DOHH2 (cell line): ENCODE results near the gene IPO8.
"Not testable (repeated sequence)": the region's sequence is repeated elsewhere in the genome, so short reads cannot be mapped to it uniquely, and the experiment has no call there.

ENCODE experiments used
- H3F3A ChIP-seq: fragments of 200-600 bp; sonication (generic), shearing (Covaris generic); 2 replicates; pipeline ENCODE4 v1.6.0; 2016; ENCODE audit warnings: antibody characterized with exemption, mild to moderate bottlenecking; ENCODE audit not compliant: control insufficient read depth, insufficient read depth
- H3K27ac ChIP-seq: fragments of 200-600 bp; sonication (generic); 2 replicates; pipeline ENCODE4 v1.5.1; 2014; ENCODE audit warnings: low read depth, mild to moderate bottlenecking, low read length, moderate library complexity
- H3K27me3 ChIP-seq: fragments of 200-600 bp; sonication (generic); 2 replicates; pipeline ENCODE4 v1.6.1; 2014; ENCODE audit warnings: mild to moderate bottlenecking, low read length, mixed read lengths; ENCODE audit not compliant: control insufficient read depth
- H3K36me3 ChIP-seq: fragments of 200-600 bp; sonication (generic); 2 replicates; pipeline ENCODE4 v1.6.1; 2014; ENCODE audit warnings: mild to moderate bottlenecking, low read length, moderate library complexity, mixed read lengths; ENCODE audit not compliant: control insufficient read depth
- H3K4me1 ChIP-seq: fragments of 200-600 bp; sonication (generic); 2 replicates; pipeline ENCODE4 v1.6.1; 2014; ENCODE audit warnings: mild to moderate bottlenecking, low read length, mixed read lengths; ENCODE audit not compliant: control insufficient read depth
- H3K4me2 ChIP-seq: fragments of 200-600 bp; sonication (generic); 2 replicates; pipeline ENCODE4 v1.6.0; 2014; ENCODE audit warnings: mild to moderate bottlenecking, low read length, moderate library complexity
- H3K4me3 ChIP-seq: fragments of 200-600 bp; sonication (generic); 2 replicates; pipeline ENCODE4 v1.5.1; 2014; ENCODE audit warnings: mild to moderate bottlenecking, low read length, mixed read lengths
- H3K79me2 ChIP-seq: fragments of 200-600 bp; sonication (generic); 2 replicates; pipeline ENCODE4 v1.6.1; 2014; ENCODE audit warnings: mild to moderate bottlenecking, low read length, mixed read lengths; ENCODE audit not compliant: control insufficient read depth
- H3K9me2 ChIP-seq: fragments of 200-600 bp; sonication (generic); replicated peaks from 2 replicates; pipeline ENCODE4 v1.6.1; 2014; ENCODE audit warnings: mild to moderate bottlenecking, low read length, mixed read lengths; ENCODE audit not compliant: control insufficient read depth
- H3K9me3 ChIP-seq: fragments of 200-600 bp; sonication (generic); 2 replicates; pipeline ENCODE4 v1.6.1; 2014; ENCODE audit warnings: antibody characterized with exemption, low read length, mixed read lengths; ENCODE audit not compliant: control insufficient read depth, insufficient read depth
- H4K20me1 ChIP-seq: fragments of 200-600 bp; sonication (generic); 2 replicates; pipeline ENCODE4 v1.6.0; 2014; ENCODE audit warnings: low read depth, mild to moderate bottlenecking, antibody characterized with exemption, low read length, moderate library complexity; ENCODE audit not compliant: control insufficient read depth, insufficient read depth
- EZH2phosphoT487 ChIP-seq: fragments of 200-600 bp; sonication (generic); IDR thresholded peaks from 2 replicates; pipeline ENCODE4 v1.6.1; 2017; ENCODE audit warnings: borderline replicate concordance, mild to moderate bottlenecking, antibody characterized with exemption, low read length, moderate library complexity, mixed read lengths
- TF ChIP-seq, protein P1 (sequence below): fragments of 200-600 bp; sonication (generic); IDR thresholded peaks from one replicate; pipeline ENCODE4 v1.5.1; 2014; ENCODE audit warnings: antibody characterized with exemption, mild to moderate bottlenecking, low read depth, low read length; ENCODE audit not compliant: poor library complexity, severe bottlenecking

IPO8 gene

DNA sequence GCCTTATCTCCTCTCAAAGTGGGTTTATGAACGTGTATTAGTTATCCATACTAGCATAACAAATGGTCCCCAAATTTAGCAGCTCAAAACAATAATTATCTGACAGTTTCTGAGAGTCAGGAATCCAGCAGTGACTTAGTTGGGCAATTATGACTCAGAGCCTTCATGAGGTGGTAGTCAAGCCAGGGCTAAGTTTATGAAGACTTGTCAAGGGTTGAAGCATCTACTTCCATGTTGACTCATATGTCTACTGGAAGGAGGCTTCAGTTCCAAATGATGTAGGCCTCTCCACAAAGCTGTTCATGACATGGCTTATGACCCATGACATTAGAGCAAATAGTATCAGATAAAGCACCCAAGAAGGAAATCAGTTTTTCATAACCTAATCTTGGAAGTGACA is 73.2 kb downstream of the IPO8 start:
- H3K27me3 ChIP-seq = no peaks in the 10 kb centered on the region
- TF ChIP-seq EZH2phosphoT487 = no peak
- TF ChIP-seq, protein P1, sequence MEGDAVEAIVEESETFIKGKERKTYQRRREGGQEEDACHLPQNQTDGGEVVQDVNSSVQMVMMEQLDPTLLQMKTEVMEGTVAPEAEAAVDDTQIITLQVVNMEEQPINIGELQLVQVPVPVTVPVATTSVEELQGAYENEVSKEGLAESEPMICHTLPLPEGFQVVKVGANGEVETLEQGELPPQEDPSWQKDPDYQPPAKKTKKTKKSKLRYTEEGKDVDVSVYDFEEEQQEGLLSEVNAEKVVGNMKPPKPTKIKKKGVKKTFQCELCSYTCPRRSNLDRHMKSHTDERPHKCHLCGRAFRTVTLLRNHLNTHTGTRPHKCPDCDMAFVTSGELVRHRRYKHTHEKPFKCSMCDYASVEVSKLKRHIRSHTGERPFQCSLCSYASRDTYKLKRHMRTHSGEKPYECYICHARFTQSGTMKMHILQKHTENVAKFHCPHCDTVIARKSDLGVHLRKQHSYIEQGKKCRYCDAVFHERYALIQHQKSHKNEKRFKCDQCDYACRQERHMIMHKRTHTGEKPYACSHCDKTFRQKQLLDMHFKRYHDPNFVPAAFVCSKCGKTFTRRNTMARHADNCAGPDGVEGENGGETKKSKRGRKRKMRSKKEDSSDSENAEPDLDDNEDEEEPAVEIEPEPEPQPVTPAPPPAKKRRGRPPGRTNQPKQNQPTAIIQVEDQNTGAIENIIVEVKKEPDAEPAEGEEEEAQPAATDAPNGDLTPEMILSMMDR = no peak

DNA sequence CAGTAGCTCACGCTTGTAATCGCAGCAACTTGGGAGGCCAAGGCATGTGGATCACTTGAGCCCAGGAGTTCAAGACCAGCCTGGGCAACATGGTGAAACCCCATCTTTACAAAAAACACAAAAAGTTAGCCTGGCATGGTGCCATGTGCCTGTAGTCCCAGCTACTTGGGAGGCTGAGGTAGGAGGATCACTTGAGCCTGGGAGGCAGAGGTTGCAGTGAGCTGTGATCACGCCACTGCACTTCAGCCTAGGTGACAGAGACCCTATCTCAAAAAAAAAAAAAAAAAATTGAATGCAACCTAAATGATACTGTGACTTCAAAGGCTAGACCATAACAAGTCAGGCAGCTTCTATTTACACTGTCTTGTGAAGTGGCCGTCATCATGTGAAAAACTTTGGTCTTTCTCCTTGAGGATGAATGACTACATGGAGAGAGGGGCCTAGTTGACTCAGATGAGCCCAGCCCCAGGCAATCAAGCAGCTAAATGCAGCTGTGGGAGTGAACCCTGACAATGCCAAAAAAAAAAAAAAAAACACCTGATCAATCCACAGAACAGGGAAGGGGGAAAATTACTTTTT is 73.9 kb downstream of the IPO8 start:
- H3K79me2 ChIP-seq, H3K4me3 ChIP-seq, H3K4me2 ChIP-seq, H4K20me1 ChIP-seq, H3K9me3 ChIP-seq, H3K27me3 ChIP-seq, H3K27ac ChIP-seq, H3K36me3 ChIP-seq, H3F3A ChIP-seq, H3K4me1 ChIP-seq, H3K9me2 ChIP-seq: not testable (repeated sequence)

More for the DNA sequence above, 73.2 kb downstream of the IPO8 start:
- H3K36me3 ChIP-seq = no peaks in the 10 kb centered on the region
- no peaks in the 10 kb centered on the region for H3F3A ChIP-seq
- no peaks in the 10 kb centered on the region for H3K9me2 ChIP-seq
- H3K4me3 ChIP-seq = no peak overlapping the region
- H3K9me3 ChIP-seq = no peaks in the 10 kb centered on the region
- no peak overlapping the region for H3K27ac ChIP-seq
- H3K4me2 ChIP-seq = no peak overlapping the region
- H4K20me1 ChIP-seq = no peaks in the 10 kb centered on the region
- H3K79me2 ChIP-seq = no peaks in the 10 kb centered on the region
- no peaks in the 10 kb centered on the region for H3K4me1 ChIP-seq

DNA sequence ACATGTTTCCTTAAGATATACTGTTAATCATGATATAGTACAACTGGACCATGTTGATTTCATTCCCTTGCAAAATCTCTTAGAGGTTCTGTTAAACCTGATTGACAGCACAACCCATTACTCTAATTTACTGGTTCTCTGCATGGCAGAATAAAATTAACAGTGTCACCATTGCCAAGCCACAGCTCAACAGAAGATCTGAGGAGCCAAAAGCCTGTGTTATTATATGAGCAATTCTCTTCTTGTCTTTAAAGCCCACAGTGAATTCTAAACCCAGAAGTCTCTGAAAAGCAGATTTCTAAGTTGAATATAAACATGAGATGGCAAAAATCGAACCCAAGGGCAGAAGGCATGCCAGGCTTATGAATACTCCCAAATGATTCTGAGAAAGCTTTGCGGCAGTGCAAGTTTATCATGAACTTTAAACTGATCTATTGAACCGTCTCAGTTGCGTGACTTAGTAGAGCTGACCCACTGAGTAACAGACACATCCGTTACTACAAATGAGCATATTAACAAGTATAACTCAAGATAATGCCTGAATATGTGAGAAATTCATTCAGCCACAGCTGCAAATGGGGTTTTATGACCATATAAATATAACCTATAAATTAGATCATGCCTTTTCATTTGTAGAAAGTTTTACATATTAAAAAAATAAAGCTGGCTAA is 78.2 kb downstream of the IPO8 start:
- H3K27me3 ChIP-seq = no peaks in the 10 kb centered on the region
- H3K4me3 ChIP-seq = no peak overlapping the region
- H3K4me1 ChIP-seq = no peaks in the 10 kb centered on the region
- no peaks in the 10 kb centered on the region for H3K36me3 ChIP-seq
- no peaks in the 10 kb centered on the region for H3K9me2 ChIP-seq
- H3K9me3 ChIP-seq = no peaks in the 10 kb centered on the region
- H3F3A ChIP-seq = no peaks in the 10 kb centered on the region
- no peak overlapping the region for H3K4me2 ChIP-seq
- TF ChIP-seq EZH2phosphoT487 = no peak
- TF ChIP-seq, protein P1 = no peak
- no peaks in the 10 kb centered on the region for H3K79me2 ChIP-seq
- no peak overlapping the region for H3K27ac ChIP-seq
- no peaks in the 10 kb centered on the region for H4K20me1 ChIP-seq

DNA sequence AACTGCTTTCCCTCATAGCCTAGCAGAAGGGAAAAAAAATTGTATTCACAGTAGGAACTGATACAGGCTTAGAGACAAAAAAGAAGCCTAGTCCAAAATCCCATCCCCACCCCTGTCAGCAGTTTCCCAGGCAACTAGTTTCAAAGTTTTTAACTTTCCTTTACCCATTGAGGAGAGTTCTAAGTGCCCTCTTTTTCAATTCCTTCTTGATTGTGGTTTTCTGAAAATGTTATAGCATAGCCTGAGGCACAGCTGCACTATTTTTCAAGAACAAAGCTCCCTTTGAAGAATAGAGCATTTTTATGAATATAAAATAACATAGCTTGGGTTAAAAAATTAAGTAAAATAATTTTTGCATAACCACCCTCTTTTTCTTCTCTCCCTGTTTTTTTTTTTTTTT is 81.6 kb downstream of the IPO8 start:
- no peaks in the 10 kb centered on the region for H3K9me2 ChIP-seq
- no peaks in the 10 kb centered on the region for H3K9me3 ChIP-seq
- TF ChIP-seq EZH2phosphoT487 = no peak
- TF ChIP-seq, protein P1 = no peak
- H3F3A ChIP-seq = no peaks in the 10 kb centered on the region
- H3K79me2 ChIP-seq = no peaks in the 10 kb centered on the region
- no peak overlapping the region for H3K27ac ChIP-seq
- H3K4me1 ChIP-seq = no peaks in the 10 kb centered on the region
- H3K4me3 ChIP-seq = no peak overlapping the region
- H3K27me3 ChIP-seq = no peaks in the 10 kb centered on the region
- H3K4me2 ChIP-seq = no peak overlapping the region
- no peaks in the 10 kb centered on the region for H3K36me3 ChIP-seq
- no peaks in the 10 kb centered on the region for H4K20me1 ChIP-seq
